ENCODE measurements around the gene FGD6.
"Not testable (repeated sequence)": the region's sequence is repeated elsewhere in the genome, so short reads cannot be mapped to it uniquely, and the experiment has no call there.

FGD6 gene

DNA sequence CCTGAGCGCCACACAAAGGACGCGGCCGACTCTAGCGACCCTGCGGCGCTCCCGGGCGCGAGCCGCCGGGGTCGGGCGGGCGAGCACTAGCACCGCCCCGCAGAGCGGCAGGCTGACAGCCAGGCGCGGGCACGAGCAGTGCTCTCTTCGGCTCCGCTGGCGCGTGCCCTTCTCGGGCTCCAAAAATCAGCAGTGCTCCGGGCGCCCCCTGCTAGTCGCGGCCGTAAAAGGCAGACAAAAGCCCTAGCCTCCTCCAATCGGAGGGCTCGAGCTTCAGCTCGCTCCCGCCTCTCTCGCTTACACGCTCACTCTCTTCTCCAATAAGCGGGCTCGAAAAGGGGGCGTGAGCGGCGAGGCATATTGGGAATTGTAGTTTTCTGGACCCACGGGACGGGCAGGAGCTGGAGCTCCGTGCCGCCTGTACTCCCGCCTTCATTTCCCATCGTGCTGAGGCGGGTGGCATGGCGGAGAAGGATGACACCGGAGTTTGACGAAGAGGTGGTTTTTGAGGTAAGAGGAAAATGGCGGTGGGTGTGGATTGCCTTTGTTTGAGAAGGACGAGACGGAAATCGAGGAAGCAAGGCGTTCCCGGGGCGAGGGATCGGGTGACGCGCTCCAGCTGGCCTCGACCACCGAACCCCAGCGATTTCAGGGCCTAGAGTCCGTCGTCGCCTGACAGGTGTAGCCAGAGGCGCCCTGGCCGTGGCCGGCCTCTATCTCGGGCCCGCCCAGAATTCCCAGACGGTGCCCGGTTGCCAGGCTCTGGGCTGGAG lies at the start of gene FGD6, which contains the start of gene VEZT:
Gene FGD6, minus strand, starts transcription at position 91 of the 773 bp plus-strand sequence. CDS start 227 bp downstream, outside the sequence.
Gene VEZT, plus strand, starts transcription at position 431 of the 773 bp plus-strand sequence. Its CDS starts 44 bp downstream, at position 475.
- DNase-seq, result peak; percentile 99

DNA sequence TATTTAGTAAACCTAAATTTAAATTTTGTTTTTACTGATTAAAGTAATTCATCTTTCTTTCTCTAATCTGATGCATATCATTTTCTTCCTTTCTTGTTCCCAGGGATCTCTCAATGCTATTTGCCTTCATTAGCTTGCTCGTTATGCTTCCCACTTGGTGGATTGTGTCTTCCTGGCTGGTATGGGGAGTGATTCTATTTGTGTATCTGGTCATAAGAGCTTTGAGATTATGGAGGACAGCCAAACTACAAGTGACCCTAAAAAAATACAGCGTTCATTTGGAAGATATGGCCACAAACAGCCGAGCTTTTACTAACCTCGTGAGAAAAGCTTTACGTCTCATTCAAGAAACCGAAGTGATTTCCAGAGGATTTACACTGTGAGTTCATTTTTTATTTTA lies 49.0 kb upstream of the FGD6 start:
- DNase-seq, result no peak

DNA sequence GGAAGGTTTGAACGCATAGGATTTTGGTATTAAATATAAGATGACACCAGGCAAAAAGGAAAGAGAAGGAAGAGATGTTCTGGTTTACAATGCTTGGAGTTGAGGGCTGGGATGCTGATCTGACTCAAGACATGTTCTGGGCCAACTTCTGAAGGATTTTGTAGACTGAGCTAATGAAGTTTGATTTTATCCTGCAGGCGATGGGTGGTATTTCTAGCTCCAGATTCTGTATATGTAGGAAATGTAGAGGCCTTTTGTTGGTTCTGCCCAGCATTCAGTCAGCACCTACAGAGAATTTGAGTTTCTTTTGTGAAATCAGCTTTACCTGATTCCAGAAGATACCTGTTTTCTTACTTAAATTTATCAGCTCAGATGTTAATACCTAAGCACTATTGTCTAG lies 48.5 kb upstream of the FGD6 start:
- no peak for DNase-seq

DNA sequence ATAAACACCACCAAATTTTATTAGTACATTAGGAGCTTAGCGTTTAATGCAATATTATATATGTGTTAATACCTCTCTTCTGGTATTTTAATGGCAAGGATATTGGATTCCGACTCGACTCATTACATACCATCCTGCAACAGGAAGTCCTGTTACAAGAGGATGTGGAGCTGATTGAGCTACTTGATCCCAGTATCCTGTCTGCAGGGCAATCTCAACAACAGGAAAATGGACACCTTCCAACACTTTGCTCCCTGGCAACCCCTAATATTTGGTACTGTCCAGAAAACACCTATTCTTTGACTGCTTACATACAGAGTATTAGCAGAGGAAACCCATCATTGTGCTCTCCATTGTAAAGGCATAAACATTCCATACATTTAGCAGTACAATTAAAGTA lies 45.5 kb upstream of the FGD6 start:
- no peak for DNase-seq

DNA sequence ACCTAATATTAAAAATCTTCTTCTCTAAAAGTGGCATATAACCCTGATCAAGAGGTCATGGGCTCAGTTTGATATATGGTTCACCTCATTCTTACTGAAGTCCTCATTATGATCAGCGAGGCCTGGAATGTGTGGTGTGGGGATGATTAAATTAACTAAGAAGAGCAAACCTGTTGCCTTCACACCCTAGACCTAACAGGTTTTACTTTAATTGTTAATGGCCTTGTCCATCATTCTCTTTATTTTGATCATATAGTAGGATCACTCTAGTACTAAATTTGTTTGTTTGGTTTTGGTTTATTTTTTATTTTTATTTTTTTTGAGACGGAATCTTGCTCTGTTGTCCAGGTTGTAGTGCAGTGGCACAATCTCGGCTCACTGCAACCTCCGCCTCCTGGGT lies 43.8 kb upstream of the FGD6 start:
- no peak for DNase-seq

DNA sequence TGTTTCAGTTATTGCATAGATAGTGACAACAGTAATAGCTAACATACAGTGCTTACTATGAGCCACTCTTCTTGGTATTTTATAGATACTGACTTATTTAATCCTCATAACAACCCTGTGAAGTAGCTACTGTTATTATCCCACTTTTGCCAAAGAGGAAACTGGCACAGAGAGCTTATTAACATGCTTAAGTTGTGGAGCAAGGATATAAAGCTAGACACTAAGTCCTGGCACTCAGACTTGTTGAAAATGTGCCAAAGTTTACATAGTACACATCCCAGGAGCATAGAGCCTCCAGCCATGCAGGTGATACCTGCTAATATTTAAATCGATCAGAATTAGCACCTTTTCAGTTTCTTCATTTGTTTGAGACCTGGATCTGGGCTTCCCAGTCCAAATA lies 42.1 kb upstream of the FGD6 start:
- peak; percentile 27 for DNase-seq

DNA sequence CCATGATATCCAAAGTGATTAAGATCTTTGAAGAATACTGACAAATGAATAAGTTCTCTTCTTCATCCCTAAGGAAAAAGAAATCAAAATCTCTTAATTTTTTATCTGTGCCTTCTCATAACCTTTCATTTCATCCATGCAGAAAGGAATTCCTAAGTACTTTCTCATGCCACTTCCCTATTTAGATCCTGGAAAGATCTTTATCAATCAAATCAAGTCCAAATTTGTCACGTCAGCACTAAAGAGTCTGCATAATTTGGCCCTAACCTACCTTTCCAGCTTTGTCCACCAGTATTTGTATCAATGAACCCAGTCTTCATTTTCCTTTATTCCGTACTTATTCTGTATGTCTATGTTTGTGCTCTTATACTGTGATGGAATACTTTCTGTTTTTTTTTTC lies 41.5 kb upstream of the FGD6 start:
- no peak for DNase-seq

DNA sequence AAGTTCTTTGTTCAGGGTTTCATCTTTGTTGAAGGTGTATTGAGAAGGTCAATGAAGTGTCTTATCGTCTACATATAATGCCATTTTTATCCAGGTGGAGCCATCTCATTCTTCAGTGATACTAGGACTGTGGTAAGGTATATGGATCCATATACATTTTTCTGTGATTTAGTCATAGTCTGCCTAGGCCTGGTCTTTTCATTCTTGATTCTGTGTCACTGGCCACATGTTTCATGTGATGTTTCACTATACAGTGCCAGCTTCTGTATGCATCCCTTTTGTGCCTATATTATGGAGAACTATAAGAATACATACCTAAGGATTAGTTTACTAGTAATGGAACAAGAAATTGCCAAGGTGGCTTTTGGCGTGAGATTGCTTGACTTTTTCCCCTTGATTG lies 40.9 kb upstream of the FGD6 start:
- no peak for DNase-seq

DNA sequence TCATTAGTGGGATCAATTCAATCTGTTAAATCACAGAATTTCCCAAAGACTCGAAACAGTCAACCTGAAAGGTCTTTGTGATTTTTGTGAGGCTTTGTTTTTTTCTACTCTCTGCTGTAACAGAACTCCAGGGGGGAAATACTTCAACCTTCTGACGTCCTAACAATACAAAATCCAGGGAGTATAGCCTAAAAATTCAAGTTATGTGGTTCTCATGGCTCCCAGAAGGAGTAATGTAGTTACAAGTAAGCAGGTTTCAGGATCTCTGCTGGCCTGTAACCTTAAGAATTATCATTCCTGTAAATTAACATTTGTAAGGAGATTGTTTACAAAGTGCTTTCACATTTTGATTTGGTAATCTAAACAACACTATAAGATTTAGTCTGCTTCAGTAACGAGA lies 40.3 kb upstream of the FGD6 start:
- no peak for DNase-seq

DNA sequence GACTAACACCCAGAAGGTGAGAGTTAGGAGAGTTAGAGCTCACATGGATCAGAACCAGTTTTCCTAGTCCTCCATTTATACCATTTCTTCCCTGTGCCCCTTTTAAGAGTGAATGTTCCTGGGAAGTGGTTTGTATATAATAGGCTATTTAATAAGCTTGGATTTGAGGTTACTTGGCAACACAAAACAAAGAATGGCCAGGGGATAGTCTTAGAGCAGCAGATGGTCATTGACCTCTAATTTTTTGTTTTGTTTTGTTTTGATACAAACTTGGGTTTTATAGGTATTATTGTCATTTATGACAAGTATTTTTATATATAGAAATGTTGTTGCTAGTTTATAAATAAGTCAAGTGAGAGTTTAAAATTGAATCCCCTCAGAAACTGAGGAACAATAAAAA lies 36.1 kb upstream of the FGD6 start:
- DNase-seq, result no peak

DNA sequence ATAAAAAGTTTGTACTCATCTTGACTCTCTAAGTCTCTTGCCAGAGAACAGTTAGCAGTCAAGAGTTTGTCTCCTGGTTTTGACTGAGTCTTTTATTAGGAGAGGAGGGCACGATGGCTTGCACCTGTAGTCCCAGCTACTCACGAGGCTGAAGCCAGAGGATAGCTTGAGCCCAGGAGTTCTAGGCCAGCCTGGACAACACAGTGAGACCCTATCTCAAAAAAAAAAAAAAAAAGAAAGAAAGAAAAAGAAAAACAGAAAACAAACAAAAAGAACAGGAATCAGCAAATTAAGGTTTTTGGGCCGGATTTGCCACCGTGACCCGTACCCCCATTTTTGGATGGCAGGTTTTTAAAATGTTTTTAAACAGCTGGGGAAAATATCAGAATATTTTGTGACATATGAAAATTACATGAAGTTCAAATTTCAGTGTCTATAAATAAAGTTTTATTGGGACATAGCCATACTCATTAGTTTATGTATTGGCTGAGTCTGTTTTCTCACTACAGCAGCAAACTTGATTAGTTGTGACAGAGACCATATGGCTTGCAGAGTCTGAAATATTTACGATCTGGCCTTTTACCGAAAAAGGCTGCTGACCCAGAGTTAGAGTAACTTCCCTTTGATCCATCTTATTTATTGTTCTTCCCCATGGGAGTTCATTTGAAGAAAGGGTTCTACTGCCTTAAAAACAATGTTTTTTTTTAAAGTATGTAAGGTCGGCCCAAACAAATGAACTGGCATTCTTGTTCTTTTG lies 31.5 kb upstream of the FGD6 start:
- no peak for DNase-seq

DNA sequence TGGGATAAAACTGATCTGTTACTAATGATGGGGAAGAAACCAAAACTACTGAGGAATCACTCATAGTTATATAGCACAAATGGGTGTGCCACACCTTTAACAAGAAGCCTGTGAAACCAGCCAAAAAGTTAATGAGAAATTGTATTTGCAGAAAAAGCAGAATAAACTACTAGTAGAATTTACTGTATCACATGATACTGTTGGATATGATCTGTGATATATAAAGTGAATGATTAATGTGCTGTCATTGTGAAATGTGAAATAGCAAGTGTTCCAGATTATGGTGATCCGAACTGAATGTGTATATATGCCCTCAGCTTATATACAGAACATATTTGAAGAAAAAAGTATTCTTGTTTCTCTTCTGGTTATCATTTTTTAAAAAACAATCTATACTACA lies 30.8 kb upstream of the FGD6 start:
- DNase-seq, result no peak

DNA sequence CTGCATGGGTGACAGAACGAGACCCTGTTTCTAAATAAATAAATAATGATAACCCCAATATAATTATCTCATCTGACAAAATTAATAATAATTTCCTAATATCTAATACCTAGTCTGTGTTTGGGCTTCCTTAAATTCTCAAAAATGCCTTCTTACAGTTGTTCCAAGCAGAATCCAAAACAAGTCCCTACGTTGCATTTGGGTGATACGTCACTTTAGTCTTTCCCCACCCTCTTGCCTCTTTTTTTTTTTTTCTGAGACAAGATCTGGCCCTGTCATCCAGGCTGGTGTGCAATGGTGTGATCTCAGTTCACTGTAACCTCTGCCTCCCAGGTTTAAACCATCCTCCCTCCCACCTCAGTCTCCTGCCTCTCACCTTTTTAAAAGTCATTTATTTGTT lies 27.1 kb upstream of the FGD6 start:
- no peak for DNase-seq

DNA sequence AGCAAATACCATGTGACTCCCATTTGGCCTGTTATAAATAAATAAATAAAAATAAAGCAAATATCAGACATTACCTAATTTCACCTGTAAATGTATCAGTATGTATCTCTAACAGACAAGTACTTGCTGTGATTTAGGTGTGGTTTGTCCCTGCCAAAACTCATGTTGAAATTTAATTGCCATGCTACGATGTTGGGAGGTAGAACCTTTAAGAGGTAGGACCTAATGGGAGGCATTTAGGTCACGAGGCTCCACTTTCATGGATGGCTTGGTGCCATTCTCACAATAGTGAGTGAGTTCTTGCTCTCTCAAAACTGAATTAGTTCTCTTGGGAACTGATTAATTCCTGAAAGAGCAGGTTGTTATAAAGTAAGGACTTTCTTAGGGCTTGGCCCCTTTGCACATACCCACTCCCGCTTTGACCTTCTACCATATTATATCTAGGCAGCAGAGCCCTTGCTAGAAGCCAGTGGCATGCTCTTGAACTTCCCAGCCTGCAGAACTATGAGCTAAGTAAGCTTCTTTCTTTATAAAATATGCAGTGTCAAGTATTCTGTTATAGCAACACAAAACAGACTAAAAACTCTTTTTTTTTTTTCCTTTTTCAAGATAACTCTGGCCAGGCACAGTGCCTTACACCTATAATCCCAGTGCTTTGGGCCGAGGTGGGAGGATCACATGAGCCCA lies 26.4 kb upstream of the FGD6 start:
- DNase-seq, result no peak

DNA sequence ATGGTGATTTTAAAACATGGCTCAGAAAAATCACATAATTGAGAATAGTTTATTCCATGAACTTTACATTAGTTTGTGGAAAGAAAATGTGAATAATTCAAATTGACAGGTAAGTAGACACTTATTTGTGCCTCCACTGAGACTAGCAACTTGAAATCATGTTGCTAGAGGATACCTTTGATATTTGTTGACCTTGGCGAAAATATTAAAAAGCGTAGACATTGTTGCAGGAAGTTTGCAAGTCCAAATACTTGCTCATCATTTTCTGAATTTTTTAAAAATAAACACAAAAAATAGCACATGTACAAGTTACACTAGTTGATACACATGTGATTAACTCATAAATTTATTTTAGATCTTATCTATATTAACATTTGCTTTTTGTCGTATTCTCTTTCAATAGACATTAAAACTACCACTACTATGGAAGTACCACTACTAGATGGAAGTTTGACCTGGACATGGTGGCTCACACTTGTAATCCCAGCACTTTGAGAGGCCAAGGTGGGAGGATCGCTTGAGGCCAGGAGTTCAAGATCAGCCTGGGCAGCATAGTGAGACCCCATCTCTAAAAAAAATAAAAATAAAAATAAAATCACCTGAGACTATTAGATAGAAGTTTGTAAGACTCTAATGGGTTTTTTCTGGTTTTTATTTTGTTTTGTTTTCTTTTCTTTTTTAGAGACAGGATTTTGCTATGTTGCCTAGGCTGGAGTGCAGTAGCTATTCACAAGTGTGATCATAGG lies 24.7 kb upstream of the FGD6 start:
- DNase-seq, result no peak

DNA sequence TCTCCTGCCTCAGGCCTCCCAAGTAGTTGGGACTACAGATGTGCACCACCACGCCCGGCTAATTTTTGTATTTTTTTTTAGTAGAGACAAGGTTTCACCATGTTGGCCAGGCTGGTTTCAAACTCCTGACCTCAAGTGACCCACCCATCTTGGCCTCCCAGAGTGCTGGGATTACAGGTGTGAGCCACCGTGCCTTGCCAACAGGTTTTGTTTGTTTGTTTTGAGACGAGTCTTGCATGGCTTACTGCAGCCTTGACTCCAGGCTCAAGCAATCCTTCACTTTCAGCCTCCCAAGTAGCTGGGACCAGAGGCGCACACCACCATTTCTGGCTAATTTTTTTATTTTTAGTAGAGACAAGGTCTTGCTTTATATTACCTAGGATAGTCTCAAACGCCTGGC lies 23.9 kb upstream of the FGD6 start:
- DNase-seq, result not testable (repeated sequence)

DNA sequence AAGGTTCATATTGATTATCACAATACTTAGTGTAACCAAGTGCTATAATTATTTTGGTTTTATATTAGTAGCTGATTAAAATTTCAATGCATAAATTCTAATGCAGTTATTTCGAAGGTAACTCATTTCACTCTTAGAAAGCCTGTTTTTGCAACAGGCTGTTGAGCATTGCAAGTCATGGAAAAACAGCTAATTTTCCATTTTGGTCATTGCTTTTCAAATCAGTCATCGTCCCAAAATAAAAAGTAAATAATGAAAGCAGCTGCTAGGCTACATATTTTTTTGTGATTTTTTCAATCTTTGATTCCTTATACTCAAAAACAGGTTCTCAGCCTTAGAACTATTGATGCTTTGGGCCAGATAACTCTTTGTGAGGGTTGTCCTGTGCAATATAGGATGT lies 23.3 kb upstream of the FGD6 start:
- DNase-seq, result no peak

DNA sequence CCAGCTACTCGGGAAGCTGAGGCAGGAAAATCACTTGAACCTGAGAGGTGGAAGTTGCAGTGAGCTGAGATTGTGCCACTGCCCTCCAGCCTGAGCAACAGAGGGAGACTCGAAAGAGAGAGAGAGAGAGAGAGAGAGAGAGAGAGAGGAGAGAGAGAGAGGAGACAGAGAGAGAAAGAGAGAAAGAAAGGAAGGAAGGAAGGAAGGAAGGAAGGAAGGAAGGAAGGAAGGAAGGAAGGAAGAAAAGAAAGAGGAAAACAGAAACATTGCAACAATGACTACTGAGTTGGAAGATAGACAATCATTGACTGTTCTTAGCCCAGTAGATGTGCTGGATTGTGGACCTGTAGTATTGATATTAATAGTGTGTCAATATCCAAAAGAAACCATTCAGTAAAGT lies 22.6 kb upstream of the FGD6 start:
- not testable (repeated sequence) for DNase-seq

DNA sequence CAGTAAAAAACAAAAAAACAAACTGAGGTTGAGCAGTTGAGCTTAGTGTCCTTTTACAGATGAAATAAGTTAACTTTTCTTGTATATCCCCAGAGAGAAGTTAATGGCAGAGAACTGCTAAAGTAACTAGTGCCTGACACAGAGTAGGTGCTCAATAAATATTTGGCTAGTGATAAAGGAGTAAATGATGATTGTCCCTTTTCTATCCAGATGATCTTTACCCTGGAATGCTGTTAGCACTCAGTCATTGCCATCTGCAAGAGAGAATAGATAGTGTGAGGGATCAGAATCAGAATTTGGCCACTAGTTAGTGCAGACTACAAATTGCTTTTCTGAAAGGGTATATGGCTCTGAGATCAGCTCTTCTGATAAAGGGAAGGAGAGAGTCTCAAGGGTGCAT lies 21.9 kb upstream of the FGD6 start:
- DNase-seq, result no peak

DNA sequence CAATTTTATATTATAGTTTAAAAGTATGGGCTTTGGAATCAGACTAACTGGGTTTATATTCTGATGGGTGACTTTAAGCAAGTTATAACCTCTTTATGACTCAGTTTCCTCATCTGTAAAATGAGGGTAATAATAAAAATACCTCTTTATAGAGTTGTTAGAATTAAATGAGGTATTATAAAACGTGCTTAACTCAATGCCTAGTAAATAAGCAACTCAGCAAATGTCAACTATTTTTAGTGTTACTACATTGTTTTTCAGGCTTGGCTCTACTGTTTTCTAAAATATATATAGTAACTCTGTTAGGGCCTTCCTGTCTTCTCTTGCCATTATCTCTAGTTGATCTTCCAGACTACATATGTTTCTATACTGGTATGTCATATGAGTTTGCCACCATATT lies 20.9 kb upstream of the FGD6 start:
- no peak for DNase-seq

DNA sequence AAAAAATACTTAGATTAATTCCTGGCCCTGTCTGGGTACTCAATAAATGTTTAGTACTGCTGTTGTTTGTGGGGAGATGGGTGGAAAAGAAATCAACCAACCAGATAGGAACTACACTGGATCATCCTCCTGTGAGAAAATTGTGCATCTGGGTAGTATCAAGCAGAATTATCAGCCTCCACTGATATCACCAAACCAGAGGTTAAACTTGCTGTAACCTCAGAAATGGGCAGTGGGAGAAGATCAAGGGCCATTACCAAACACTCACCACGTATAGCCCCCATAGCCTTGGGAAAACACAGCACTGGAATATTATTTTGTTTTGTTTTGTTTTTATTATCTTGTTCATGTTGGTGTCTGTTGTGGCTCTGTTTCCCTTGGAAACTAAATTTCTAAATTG lies 20.0 kb upstream of the FGD6 start:
- DNase-seq, result no peak

DNA sequence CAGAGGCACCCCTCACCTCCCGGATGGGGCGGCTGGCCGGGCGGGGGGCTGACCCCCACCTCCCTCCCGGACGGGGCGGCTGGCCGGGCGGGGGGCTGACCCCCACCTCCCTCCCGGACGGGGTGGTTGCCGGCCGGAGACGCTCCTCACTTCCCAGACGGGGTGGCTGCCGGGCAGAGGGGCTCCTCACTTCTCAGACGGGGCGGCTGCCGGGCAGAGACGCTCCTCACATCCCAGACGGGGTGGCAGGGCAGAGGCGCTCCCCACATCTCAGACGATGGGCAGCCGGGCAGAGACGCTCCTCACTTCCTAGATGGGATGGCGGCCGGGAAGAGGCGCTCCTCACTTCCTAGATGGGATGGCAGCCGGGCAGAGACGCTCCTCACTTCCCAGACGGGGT lies 18.4 kb upstream of the FGD6 start:
- not testable (repeated sequence) for DNase-seq

DNA sequence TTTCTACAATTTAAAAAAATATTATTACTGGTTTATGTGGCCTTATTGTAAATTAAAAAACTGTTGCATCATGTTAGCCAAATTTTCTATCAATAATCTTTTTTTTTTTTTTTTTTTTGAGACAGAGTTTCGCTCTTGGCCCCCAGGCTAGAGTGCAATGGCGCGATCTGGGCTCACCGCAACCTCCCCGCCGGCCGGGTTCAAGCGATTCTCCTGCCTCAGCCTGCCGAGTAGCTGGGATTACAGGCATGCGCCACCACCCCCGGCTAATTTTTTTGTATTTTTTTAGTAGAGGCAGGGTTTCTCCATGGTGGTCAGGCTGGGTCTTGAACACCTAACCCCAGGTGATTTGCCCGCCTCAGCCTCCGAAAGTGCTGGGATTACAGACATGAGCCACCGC lies 16.9 kb upstream of the FGD6 start:
- not testable (repeated sequence) for DNase-seq
